ENCODE measurements around the gene PREX1. TPM values are rescaled to one million over a fixed set of nuclear protein-coding genes. Genes with fewer than 3 reads are reported as not detected.

PREX1 gene
- total and polyA plus RNA-seq, 3 donors from 2014 or later, result 18.0 to 36.5 (median 27.1) TPM

- no peaks in the 10 kb centered on the region for H3K27me3 ChIP-seq
- TF ChIP-seq POLR2A (IDR thresholded peaks at IDR 0.05) (no peak), CTCF (IDR thresholded peaks at IDR 0.05) (no peak)
- intact Hi-C loops (cut with DNase I; ENCODE audit: low total_unique reads), result no loop called here
- H3K36me3 ChIP-seq (ENCODE audit: low read depth, missing control alignments), result no peaks in the 10 kb centered on the region
- no peaks in the 10 kb centered on the region for H3K4me1 ChIP-seq
- DNase-seq, result no peak
- H3K27ac ChIP-seq, result no peak overlapping the region
- 78 to 85% methylated on average over 4 of the region's 4 CpGs for WGBS, 2 donors
- no peaks in the 10 kb centered on the region for H3K9me3 ChIP-seq
- H3K4me3 ChIP-seq, result no peak overlapping the region
These were observed 62.4 kb downstream of the PREX1 start for GRCh38 chr20:48765359-48765758.

- no peaks in the 10 kb centered on the region for H3K36me3 ChIP-seq (ENCODE audit: low read depth, missing control alignments)
- intact Hi-C loops (cut with DNase I; ENCODE audit: low total_unique reads), result no loop called here
- H3K4me3 ChIP-seq, result no peak overlapping the region
- no peaks in the 10 kb centered on the region for H3K9me3 ChIP-seq
- H3K27me3 ChIP-seq, result no peaks in the 10 kb centered on the region
- no peak overlapping the region for H3K27ac ChIP-seq
- WGBS, 2 donors, result 87 to 90% methylated on average over 12 to 13 of the region's 13 CpGs
- TF ChIP-seq POLR2A (IDR thresholded peaks at IDR 0.05) (no peak), CTCF (IDR thresholded peaks at IDR 0.05) (no peak)
- H3K4me1 ChIP-seq, result no peaks in the 10 kb centered on the region
- no peak for DNase-seq
These were observed 64.4 kb downstream of the PREX1 start for GRCh38 chr20:48763216-48763914.

- no peak for TF ChIP-seq CTCF (IDR thresholded peaks at IDR 0.05)
- Histone ChIP-seq H3K36me3 (ENCODE audit: low read depth, missing control alignments) (no peaks in the 10 kb centered on the region), H3K27ac (no peak overlapping the region), H3K9me3 (no peaks in the 10 kb centered on the region), H3K27me3 (no peaks in the 10 kb centered on the region), H3K4me1 (no peaks in the 10 kb centered on the region), H3K4me3 (no peak overlapping the region)
- intact Hi-C loops (cut with DNase I; ENCODE audit: low total_unique reads), result no loop called here
- no peak for DNase-seq
- WGBS, 2 donors, result 86 to 91% methylated on average over 3 of the region's 3 CpGs
These were observed 65.9 kb downstream of the PREX1 start for GRCh38 chr20:48761874-48762273.

- no peak overlapping the region for H3K27ac ChIP-seq
- intact Hi-C loops (cut with DNase I; ENCODE audit: low total_unique reads), result no loop called here
- no peaks in the 10 kb centered on the region for H3K36me3 ChIP-seq (ENCODE audit: low read depth, missing control alignments)
These were observed 66.6 kb downstream of the PREX1 start for GRCh38 chr20:48761023-48761785.

More at GRCh38 chr20:48761023-48761785, 66.6 kb downstream of the PREX1 start:
- DNase-seq, result peak; percentile 22
- Histone ChIP-seq H3K9me3 (no peaks in the 10 kb centered on the region), H3K27me3 (no peaks in the 10 kb centered on the region), H3K4me3 (no peak overlapping the region), H3K4me1 (no peaks in the 10 kb centered on the region)
- WGBS, 2 donors, result 81 to 83% methylated on average over 12 of the region's 12 CpGs
- no peak for TF ChIP-seq CTCF (IDR thresholded peaks at IDR 0.05)
- no peak for TF ChIP-seq POLR2A (IDR thresholded peaks at IDR 0.05)
